EL (cell line): ENCODE data around the gene ITPKC.

Experiments used
- DNase-seq: peaks from one replicate; pipeline ENCODE4 v3.0.0-alpha.2; 2016

ITPKC gene

GRCh38 chr19:40690693-40691420 is 26.1 kb upstream of the ITPKC start:
- peak; percentile 89 for DNase-seq

- DNase-seq = no peak
These were observed 25.3 kb upstream of the ITPKC start for GRCh38 chr19:40691421-40692211.

- DNase-seq = no peak
These were observed 24.7 kb upstream of the ITPKC start for GRCh38 chr19:40692212-40692551.

GRCh38 chr19:40693150-40693788 is 23.6 kb upstream of the ITPKC start:
- no peak for DNase-seq

GRCh38 chr19:40693896-40694295 is 23.0 kb upstream of the ITPKC start:
- no peak for DNase-seq

GRCh38 chr19:40695881-40696280 is 21.0 kb upstream of the ITPKC start:
- no peak for DNase-seq

GRCh38 chr19:40697007-40697406 is 19.9 kb upstream of the ITPKC start:
- no peak for DNase-seq

GRCh38 chr19:40700083-40700482 is 16.8 kb upstream of the ITPKC start:
- no peak for DNase-seq

- no peak for DNase-seq
These were observed 15.2 kb upstream of the ITPKC start for GRCh38 chr19:40701758-40702157.

GRCh38 chr19:40702337-40703012 is 14.4 kb upstream of the ITPKC start:
- no peak for DNase-seq

- no peak for DNase-seq
These were observed 13.7 kb upstream of the ITPKC start for GRCh38 chr19:40703029-40703755.

- no peak for DNase-seq
These were observed 12.2 kb upstream of the ITPKC start for GRCh38 chr19:40704491-40705361.

GRCh38 chr19:40705362-40705651 is 11.6 kb upstream of the ITPKC start:
- no peak for DNase-seq

- DNase-seq = no peak
These were observed 10.8 kb upstream of the ITPKC start for GRCh38 chr19:40705950-40706619.

GRCh38 chr19:40707615-40708014 is 9.3 kb upstream of the ITPKC start:
- no peak for DNase-seq

- DNase-seq = no peak
These were observed 7.1 kb upstream of the ITPKC start for GRCh38 chr19:40709817-40710216.

GRCh38 chr19:40713939-40714338 is 3.0 kb upstream of the ITPKC start:
- DNase-seq = no peak

GRCh38 chr19:40714441-40715299 is 2.2 kb upstream of the ITPKC start:
- DNase-seq = peak; percentile 91

- DNase-seq = peak; percentile 92
These were observed 856 bp upstream of the ITPKC start for GRCh38 chr19:40716031-40716481.

- peak; percentile 23 for DNase-seq
These were observed 490 bp downstream of the ITPKC start for GRCh38 chr19:40717325-40717879.
